ENCODE measurements around the gene TAS2R20.

TAS2R20 gene

GRCh38 chr12:10959804-10960203 is 38.3 kb downstream of the TAS2R20 start:
- TF ChIP-seq TSHZ2 (CRISPR knock-in tag; IDR thresholded peaks at IDR 0.05) (no peak), ESRRG (CRISPR knock-in tag; IDR thresholded peaks at IDR 0.05) (no peak), ISL1 (CRISPR knock-in tag; IDR thresholded peaks at IDR 0.05) (no peak), GLIS3 (CRISPR knock-in tag; IDR thresholded peaks at IDR 0.05) (no peak), POU6F1 (CRISPR knock-in tag; IDR thresholded peaks at IDR 0.05; ENCODE audit: borderline replicate concordance, low read depth) (no peak)
- no peak for ATAC-seq

- ATAC-seq, result no peak
- TF ChIP-seq ZFP30 (CRISPR knock-in tag; IDR thresholded peaks at IDR 0.05) (no peak), ZNF8 (CRISPR knock-in tag; IDR thresholded peaks at IDR 0.05) (no peak), OSR1 (CRISPR knock-in tag; IDR thresholded peaks at IDR 0.05) (no peak), ARNTL (CRISPR knock-in tag; IDR thresholded peaks at IDR 0.05; ENCODE audit: borderline replicate concordance, low read depth) (no peak), CSRNP3 (CRISPR knock-in tag; IDR thresholded peaks at IDR 0.05) (no peak)
Measured at GRCh38 chr12:10957741-10958140, 40.4 kb downstream of the TAS2R20 start.

GRCh38 chr12:10956085-10956484 is 42.0 kb downstream of the TAS2R20 start:
- no peak for ATAC-seq
- TF ChIP-seq CSRNP3 (CRISPR knock-in tag; IDR thresholded peaks at IDR 0.05) (no peak), BACH2 (CRISPR knock-in tag; IDR thresholded peaks at IDR 0.05; ENCODE audit: borderline replicate concordance) (no peak), ESRRG (CRISPR knock-in tag; IDR thresholded peaks at IDR 0.05) (no peak), ISL1 (CRISPR knock-in tag; IDR thresholded peaks at IDR 0.05) (no peak), TOX (CRISPR knock-in tag; IDR thresholded peaks at IDR 0.05; ENCODE audit: borderline replicate concordance) (no peak), ZNF565 (CRISPR knock-in tag; conservative IDR thresholded peaks at IDR 0.05; ENCODE audit: low read depth) (no peak), CREB5 (CRISPR knock-in tag; IDR thresholded peaks at IDR 0.05; ENCODE audit: low read depth) (no peak), ZC3H10 (CRISPR knock-in tag; IDR thresholded peaks at IDR 0.05) (no peak), POU6F1 (CRISPR knock-in tag; IDR thresholded peaks at IDR 0.05; ENCODE audit: borderline replicate concordance, low read depth) (no peak), SNAI2 (CRISPR knock-in tag; IDR thresholded peaks at IDR 0.05) (no peak), CSDC2 (CRISPR knock-in tag; IDR thresholded peaks at IDR 0.05) (no peak), GLIS3 (CRISPR knock-in tag; IDR thresholded peaks at IDR 0.05) (no peak), ZNF70 (CRISPR knock-in tag; IDR thresholded peaks at IDR 0.05) (no peak), OSR1 (CRISPR knock-in tag; IDR thresholded peaks at IDR 0.05) (no peak), TCF4 (CRISPR knock-in tag; IDR thresholded peaks at IDR 0.05; ENCODE audit: borderline replicate concordance) (no peak), ARNTL (CRISPR knock-in tag; IDR thresholded peaks at IDR 0.05; ENCODE audit: borderline replicate concordance, low read depth) (no peak)
